Activated CD4-positive, alpha-beta T cell treated with anti-CD3 and anti-CD28 coated beads, Interleukin-2, amount 50 U/mL, for 4 hours (primary cell): ENCODE data around the gene UBASH3A.

Source experiments
- DNase-seq, 2 experiments: peaks; one replicate each; pipeline ENCODE4 v3.0.0-alpha.2; 2020

Gene UBASH3A

DNA sequence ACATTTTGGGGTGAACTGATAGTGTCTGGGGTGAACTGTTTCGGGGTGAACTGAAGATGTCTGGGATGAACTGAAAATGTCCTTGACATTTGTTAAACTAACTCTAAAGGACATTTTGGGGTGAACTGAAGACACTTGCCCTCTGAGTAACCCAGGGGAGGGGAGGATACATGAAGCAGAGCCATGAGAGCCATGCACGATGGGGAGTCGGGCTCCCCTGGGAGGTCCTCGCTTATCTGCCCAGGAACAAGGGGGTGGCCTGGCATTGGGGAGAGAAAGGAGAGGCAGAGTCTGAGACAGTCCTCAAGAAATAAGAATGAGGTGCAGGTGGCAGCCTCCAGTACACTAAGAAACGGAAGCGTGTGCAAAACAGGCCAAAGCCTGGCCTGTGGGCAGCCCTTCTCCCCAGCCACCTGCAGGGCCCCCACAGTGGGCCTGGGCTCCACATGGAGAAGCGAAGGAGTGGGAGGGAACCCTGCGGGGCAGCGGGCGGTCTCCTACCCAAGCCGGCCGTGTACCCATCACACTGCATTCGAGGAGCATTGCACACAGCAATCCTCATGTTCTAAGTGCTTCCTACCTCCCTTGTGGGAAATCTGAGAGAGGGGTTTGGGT is 68.1 kb downstream of the UBASH3A start:
- no peak for DNase-seq

DNA sequence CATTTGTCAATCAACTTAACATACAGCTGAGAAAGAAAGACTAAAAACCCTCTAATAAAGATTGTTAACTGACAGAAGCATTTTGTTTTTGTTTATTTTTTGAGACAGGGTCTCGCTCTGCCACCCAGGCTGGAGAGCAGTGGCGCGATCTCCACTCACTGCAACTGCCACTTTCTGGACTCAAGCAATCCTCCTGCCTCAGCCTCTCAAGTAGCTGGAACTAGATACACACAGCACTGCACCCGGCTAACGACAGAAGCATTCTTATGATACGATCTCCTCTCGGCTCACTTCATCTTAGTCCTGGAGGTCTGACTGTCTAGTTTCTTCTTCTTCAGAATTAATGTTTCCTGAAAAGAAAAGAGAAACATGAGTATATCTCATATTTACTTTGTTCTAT is 68.8 kb downstream of the UBASH3A start:
- no peak for DNase-seq

DNA sequence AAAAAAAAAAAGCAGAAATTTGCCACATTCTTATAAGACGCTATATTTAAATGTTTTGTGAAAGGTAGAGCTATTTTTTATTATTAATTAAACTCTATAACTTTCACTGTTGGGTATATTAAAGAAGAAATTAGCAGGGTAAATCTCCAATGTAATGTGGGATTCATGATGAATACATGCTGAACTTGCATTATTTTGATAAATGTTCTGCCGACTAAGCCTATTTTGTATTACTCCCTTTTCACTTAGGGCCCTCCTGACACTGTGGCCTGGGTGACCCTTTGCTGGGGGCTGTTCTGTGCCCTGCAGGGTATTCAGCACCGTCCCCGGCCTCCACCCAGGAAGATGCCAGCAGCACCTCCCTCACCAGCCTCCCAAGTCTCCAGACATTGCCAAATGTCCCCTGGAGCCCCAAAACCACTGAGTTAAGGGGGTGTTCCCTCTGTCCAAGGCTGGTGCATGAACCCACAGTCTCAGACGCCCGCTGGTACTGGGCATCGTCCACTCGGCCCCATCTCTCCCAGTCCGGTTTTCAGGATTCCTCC is 69.9 kb downstream of the UBASH3A start:
- DNase-seq: no peak

DNA sequence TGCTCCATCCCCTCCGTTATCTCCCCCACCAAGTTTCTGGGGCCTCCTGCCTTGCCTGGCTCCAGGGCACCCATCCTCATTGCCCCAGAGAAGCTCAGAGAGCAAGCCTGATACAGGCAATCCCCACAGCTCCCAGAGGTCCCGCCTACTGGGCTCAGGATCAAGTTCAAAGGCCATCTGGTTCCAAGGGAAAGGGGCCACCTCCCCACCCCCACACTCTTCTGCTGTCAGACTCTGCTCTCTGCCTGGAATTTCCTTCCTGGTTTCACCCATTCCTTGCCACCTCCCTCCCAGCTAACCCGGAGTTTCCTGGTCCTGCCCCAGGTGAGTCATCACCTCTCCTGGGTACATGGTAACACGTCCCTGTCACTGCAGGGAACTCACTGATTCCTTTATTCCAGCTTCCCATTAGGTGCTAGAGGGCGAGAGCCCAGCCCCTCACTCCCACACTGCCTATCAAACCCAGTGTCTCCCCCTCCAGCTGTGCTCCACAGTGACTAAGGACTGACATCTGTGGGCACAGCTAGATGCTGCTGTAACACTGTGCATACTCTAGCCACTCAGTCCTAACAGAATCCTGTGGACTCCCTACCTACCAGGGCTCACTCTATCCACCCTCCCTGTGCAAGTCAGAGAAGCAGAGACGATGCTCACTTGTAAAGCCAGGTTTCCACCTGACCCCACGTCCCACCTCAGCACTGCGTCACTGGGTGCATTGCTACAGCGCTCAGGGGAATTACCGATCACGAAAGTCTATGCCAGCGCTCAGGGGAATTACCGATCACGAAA is 70.5 kb downstream of the UBASH3A start:
- no peak for DNase-seq

DNA sequence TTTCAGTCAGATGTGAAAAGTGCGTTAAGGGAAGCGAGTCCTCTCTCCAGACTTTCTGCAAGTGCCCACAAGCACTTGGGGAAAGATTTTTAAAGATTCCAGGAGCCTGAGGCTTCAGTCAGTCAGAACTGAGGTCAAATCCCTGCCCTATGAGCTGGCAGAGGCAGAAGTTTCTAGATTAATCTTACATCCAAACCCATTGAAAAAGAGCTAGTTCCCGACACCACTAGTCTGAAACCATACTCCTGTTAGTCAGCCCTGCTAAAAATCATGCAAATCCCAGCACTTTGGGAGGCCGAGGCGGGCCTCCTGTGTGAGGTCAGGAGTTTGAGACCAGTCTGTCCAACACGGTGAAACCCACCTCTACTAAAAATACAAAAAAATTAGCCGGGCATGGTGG is 71.3 kb downstream of the UBASH3A start:
- no peak for DNase-seq

DNA sequence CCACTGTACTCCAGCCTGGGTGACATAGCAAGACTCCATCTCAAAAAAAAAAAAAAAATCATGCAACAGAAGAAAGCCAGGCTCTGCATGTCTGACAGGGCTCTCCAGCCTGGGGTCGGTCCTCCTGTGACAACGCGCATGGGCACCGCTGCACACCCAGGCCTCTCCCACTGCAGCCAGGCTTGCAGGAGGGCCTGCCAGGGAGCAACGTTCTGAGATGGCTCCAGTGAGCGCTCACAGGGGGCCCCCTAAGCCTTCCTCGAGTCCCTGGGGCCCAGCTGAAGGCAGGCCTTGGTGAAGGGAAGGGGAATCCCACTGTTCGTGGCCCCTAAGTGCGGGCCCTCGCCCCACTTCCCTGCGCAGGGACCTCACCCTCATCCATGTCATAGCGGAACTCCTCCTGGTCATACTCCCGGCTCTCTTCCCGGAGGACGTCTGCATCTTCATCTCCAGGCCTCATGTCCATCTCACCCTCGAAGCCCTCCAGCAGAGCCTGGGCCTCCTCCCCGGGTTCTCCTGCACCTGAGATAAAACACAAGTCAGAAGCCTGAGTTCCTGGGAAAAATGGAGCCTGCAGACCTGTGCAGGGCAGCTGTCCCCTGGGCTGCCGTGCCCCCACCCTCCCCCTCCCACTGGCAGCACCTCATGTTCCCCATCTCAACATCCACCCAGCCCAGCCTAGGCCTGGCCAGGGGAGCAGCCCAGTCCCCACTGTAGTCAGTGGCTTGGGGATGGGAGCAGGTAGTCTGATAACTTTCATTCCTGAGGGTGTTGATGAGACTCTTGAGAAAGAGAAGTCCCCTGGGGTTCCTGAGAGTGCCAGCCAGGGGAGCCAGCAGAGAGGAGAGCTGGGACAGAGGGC is 72.1 kb downstream of the UBASH3A start:
- no peak for DNase-seq

DNA sequence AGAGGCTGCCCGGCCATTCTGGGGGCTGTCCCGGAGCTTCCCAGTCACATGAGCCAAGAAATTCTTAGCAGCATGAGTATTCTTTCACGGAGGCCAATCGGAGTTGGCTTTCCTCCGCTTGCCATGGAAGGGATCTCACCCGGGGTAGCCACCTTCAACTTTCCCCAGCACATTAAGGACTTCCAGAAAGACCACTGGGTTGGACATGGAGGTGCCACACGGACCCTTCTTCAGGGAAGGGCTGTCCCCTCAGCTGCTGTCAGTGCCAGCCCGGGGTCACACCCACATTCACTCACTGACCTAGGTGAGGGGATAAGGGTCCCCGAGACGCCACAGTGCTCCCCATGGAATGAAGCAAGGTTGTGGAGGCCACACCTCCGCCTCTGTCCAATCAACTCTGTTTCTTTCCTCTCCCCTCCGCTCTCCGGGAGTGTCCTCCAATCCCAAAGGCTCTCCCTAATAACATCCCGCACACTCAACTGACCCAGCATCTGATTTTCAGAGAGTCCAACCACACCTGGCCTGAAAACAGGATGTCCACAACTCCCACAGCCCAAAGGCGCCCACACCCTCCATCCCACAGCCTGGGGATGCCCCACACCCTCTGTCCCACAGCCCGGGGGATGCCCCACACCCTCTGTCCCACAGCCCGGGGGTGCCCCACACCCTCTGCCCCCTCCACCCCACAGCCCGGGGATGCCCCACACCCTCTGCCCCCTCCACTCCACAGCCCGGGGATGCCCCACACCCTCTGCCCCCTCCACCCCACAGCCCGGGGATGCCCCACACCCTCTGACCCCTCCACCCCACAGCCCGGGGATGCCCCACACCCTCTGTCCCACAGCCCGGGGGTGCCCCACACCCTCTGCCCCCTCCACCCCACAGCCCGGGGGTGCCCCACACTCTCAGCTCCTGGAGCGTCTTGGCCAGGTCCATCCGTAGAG is 73.0 kb downstream of the UBASH3A start:
- no peak for DNase-seq

DNA sequence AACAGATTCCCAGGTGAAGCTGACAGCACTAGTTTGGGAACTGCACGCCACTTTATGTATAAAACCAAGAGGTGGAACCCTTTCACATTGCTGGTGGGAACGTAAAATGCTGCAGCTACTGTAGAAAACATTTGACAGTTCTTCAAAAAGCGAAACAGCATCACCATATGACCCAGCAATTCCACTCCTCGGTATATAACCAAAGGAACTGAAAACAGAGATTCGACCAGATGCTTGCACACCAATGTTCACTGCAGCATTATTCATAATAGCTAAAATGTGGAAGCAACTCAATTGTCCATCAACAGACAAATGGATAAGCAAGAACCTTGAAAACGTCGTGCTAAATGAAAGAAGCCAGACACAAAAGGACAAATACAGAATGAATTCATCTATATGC is 74.8 kb downstream of the UBASH3A start:
- DNase-seq: no peak

DNA sequence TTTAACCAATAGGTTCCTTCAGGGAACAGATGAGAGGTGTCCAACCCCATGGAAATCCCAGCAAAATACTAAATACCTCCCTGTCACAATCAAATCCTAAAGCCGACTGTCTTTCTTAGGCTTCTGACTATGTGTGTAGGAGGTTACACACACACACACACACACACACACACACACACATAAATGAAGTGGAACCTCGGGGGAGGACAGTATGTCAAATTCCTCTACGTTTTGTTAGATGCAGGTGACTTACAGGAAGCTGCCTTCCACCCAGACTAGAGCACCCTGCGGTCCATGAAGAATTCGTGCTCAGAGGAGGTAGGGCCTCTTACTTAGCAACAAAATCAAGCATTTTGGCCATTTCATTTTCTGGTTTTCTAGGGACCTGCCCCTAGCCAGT is 75.9 kb downstream of the UBASH3A start:
- DNase-seq: no peak

DNA sequence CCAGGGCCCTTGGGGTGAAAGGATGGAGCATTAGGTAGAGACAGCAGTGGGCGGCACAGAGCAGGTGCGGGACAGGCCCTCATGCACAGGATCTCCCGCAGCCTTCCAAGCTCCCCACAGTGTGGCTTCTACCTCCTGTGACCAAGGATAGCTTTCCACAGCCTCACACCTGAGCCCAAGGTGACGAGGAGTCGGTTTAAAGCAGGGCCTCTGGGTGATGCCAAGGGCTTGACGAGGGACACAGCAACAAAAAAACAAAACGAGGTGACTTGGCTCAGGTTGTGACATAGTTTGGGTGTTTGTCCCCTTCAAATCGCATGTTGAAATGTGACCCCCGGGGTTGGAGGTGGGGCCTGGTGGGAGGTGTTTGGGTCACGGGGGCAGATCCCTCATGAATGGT is 77.0 kb downstream of the UBASH3A start:
- no peak for DNase-seq

DNA sequence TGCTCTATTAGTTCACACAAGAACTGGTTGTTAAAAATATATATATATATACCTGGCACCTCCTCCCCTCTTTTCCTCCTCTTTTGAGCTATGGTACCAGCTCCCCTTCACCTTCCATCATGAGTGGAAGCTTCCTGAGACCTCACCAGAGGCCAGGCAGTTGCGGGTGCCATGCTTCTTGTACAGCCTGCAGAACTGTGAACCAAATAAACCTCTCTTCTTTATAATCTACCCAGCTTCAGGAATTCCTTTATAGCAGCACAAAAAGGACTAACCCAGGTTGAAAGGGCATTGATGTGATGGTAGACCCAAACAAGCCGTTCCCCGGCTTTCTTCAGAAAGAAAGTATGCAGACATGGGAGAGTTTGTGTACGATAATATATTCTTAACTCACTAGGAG is 77.5 kb downstream of the UBASH3A start:
- DNase-seq: no peak

DNA sequence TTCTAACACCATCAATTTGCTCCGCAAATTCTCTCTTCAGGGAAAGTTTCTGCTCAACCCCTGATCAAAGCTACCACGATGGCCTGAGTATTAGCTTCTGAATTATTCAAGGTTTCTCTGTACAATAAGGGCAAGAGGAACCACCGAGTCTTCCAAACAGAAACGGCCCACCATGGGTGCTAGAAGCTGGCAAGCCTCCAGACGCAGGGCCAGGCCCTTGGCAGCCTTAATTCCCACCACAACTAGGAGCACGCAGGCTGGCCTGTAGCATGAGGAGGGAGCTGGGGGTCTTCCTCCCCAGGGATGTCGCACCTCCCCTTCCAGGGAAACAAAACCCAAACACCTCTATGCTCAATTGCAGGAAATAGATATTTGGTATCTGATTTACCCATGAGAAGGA is 81.3 kb downstream of the UBASH3A start:
- DNase-seq: no peak

DNA sequence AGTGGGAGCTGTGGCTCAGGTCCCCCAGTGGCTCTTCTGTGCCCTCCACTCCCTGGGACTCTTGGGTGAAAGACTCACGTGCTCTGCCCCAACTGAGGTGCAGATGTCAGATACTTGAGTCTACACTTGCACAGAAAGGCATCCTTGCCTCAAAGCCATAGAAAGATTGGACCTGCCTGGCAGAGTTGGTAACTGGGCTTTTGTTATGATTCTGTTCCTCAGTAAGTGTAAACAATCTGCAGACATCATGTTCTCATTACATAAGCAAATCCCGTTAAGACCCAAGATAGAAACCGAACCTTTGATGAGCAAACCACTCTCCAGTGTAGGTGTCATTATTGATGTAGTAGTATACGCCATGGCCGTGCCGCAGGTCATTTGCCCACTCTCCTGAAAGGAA is 82.4 kb downstream of the UBASH3A start:
- no peak for DNase-seq

DNA sequence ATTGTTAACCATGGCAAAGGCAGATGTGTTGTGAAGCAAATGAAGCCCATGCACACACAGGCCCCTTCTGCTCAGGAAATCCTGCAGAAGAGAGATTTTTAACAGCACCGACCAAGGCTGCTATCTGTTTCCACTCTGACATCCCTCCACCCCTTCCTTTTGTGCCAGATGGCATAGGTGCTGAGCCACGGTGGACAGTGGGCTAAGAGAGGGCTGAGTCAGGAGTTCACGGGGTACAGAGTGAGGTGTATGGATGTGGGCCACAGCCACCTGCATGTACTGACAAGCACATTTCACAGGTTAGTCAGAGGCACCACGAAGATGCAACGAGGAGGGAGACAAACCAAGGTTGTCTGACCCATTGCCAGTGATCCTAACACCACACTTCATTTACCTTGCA is 82.8 kb downstream of the UBASH3A start:
- no peak for DNase-seq

DNA sequence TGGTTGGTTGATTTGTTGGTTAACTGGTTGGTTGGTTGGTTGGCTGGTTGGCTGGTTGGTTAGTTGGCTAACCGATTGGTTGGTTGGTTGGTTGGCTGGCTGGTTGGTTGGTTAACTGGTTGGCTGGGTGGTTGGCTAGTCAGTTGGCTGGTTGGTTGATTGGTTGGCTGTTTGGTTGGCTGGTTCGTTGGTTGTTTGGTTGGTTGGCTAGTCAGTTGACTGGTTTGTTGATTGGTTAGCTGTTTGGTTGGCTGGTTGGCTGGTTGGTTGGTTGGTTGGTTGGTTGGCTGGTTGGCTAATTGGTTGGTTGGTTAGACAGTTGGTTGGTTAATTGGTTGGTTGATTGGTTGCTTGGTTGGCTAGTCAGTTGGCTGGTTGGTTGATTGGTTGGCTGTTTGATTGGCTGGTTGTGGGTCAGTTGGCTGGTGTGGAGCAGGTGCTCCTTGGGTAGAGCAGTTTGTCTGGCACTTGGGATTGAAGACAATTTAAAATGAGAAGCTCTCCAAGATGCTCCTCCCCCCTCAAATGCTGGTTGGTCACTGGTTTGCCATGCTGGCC is 85.4 kb downstream of the UBASH3A start:
- DNase-seq: no peak

DNA sequence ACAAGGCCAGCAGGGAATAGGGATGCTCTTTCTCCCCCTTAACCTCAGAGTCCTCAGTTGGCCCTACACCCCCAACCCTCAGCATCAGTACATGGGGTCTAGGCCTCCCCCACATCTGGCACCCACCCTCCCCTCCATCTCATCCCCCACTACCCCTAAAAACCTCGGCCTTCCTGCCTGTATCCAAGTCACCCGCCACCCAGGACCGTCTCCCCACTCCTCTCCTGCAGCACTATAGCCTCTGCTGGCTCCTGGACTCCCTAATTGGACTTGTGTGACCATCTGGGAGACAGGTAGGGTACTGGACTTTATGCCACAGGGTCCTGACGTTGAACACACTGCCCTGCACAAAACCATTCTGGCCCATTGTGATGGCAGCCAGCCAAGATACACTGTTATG is 86.3 kb downstream of the UBASH3A start:
- DNase-seq: no peak

DNA sequence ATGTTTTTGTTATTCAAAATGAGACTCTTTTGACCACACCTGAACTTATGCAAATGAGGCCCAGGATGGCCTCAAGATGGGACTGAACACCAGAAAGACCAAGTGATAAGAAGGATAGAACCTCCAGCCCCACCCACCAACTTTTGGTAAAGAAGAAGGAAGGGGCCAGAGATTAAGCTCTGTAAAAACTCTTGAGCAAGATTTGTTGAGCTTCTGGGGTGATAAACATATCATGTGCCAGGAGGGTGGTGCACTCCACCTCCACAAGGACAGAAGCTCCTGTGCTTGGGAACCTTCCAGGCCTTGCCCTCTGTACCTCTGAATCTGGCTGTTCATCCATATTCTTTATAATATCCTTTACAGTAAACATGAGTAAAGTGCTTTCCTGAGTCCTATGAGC is 87.0 kb downstream of the UBASH3A start:
- DNase-seq: no peak

DNA sequence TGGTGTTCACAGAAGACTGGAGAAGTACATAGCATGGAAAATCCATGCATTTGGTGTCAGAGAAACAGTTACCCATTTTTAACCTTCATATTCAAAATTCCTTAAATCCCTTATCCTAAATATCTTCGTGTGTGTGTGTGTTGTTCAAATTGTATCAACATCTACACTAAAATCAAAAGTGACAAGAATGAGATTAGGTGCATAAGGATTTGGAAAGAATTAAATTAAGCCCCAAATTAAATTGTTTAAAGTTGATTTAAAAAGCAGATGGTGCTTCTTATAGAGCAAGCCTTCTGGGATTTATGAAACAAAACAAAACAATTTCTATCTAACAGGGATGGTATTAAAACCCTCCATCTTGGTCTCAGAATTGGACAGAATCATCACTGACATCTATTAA is 87.6 kb downstream of the UBASH3A start:
- DNase-seq: no peak

DNA sequence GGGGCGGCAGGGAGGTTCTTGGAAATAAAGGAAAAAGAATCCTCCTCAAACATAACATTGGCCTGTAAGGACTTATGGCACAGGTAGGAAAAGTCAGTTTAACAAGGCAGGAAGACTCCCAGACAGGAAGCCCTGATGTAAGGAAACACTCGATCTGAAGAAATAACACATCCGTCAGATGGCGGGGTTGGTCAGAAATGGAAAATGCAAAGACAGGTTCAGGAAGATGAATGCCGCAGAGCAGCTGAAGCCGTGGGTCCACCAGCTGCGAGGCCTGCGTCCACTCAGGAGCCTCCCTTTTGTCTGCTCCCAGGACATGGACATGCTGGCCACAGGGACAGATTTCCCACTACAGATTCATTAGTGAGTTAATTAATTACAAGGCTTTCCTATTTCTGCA is 88.5 kb downstream of the UBASH3A start:
- DNase-seq: no peak

DNA sequence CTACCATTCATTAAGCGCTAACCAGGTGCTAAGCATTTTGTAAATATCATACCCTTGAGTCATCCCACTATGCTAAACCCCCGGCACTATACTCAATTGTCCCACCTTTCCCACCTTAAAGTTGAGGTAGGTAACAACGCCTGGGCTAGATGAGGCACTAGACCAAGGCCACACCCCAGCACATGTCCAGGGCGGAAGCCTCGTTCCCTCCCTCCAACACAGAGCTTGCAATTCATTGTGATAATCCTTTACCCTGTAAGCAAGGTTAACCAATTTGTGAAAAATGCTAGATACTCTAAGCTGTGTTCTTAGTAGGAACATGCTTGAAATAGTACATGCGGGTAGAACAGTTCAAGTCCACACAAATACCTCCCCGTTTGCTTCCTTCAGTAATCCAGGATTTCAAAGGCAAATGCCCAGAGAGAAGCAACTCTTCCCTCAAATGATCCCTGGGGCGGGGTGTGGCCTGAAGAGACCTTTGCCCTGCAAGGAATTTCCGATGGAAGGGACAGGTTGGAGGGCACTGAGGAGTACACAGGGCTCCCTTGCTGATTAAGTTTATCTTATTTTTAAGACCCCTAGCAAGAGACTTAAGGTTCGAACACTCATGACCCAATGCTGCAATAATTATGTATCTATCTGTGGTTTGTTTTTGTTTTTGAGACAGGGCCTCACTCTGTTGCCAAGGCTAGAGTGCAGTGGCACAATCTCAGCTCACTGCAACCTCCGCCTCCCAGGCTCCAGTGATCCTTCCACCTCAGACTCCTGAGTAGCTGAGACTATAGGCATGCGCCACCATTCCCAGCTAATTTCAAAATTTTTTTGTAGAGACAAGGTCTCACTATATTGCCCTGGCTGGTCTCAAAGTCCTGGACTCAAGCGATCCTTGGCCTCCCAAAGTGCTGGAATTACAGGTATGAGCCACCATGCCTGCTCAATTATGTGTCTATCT is 89.7 kb downstream of the UBASH3A start:
- DNase-seq: no peak

DNA sequence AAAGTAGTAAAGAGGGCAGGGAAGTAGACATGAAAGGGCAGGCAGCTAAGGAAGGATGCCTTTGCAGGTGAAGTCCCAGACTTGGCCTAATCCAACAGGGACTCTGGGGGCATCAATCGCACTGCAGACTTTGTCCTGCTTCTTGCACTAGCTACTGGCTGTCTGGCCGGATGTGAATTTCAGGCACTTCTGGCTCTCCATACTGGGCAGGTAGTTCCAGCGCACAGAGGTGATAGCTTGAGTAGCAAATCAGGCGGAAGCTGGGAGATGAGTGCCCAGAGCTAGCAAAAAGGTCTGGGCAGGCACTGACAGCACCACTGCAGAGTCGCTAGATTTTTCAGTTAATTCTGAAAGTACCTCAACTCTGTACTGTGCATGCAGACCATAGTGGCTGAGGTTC is 91.3 kb downstream of the UBASH3A start:
- no peak for DNase-seq
